H1 (cell line): ENCODE data around the gene SLC23A2. TPM values are rescaled to one million over a fixed set of nuclear protein-coding genes. Genes with fewer than 3 reads are reported as not detected.

Experiments used
- BRCA1 ChIP-seq: IDR thresholded peaks from 2 replicates; pipeline ENCODE4 v1.6.1; 2012; ENCODE audit warnings: low read depth, low read length, improper control_type of control experiment
- HDAC2 ChIP-seq, 2 experiments: fragments of 300-600 bp in 1 of 2; sonication (generic) in 1 of 2; IDR thresholded peaks; 2 replicates each; pipeline ENCODE4 v1.6.1; 2011 to 2012; ENCODE audit warnings: low read depth in 2 of 2, low read length in 2 of 2, mild to moderate bottlenecking in 2 of 2, moderate library complexity in 2 of 2, borderline replicate concordance in 1 of 2, inconsistent platforms in 1 of 2
- NRF1 ChIP-seq: IDR thresholded peaks from 2 replicates; pipeline ENCODE4 v1.6.1; 2011; ENCODE audit warnings: mild to moderate bottlenecking, low read depth, low read length, improper control_type of control experiment
- RFX5 ChIP-seq: IDR thresholded peaks from 2 replicates; pipeline ENCODE4 v1.6.1; 2011; ENCODE audit warnings: low read depth, low read length, improper control_type of control experiment, borderline replicate concordance
- TEAD4 ChIP-seq: IDR thresholded peaks from 2 replicates; pipeline ENCODE4 v1.6.1; 2012; ENCODE audit warnings: low read depth, low read length, inconsistent platforms, mixed read lengths
- polyA plus RNA-seq, 7 experiments: library from polyadenylated mRNA; depleted of rRNA in 3 of 7; stranded (reverse) in 5 of 7; unstranded in 2 of 7; fragments of >200 nt in 5 of 7; fragments of 200-250 nt in 2 of 7; gene quantifications; 1 replicate in 5 of 7; 2 replicates in 1 of 7; 4 replicates in 1 of 7; pipeline versions ENCODE4 v1.2.1 to v1.2.3, GENCODE V29; 2011 to 2013; ENCODE audit warnings: missing spikeins in 2 of 7, mixed read lengths in 2 of 7
- total RNA-seq: library from RNA; stranded (reverse); fragmentation: NEBNext Ultra II Directional; extraction: Animal tissue kit (Norgen Biotek cat#: 25700); gene quantifications from 2 replicates; pipeline ENCODE4 v1.2.1, GENCODE V29; 2021

Gene SLC23A2
- total and polyA plus RNA-seq, 2 of the 8 experiments (the other 6 are each of a cell fraction or from before 2014, with no cell fraction given) = 17.0 to 18.6 TPM

GRCh38 chr20:4820806-4821518, 180.3 kb downstream of the SLC23A2 start (continued):
- TF ChIP-seq HDAC2 (IDR thresholded peaks at IDR 0.05; ENCODE audit: borderline replicate concordance in 1 of 2, low read depth in 2 of 2, low read length in 2 of 2) = no peak
- TF ChIP-seq NRF1 = no peak
- no peak for TF ChIP-seq RFX5
- no peak for TF ChIP-seq BRCA1
- no peak for TF ChIP-seq TEAD4
